Measurements from ENCODE around the gene NRCAM.

NRCAM gene

DNA sequence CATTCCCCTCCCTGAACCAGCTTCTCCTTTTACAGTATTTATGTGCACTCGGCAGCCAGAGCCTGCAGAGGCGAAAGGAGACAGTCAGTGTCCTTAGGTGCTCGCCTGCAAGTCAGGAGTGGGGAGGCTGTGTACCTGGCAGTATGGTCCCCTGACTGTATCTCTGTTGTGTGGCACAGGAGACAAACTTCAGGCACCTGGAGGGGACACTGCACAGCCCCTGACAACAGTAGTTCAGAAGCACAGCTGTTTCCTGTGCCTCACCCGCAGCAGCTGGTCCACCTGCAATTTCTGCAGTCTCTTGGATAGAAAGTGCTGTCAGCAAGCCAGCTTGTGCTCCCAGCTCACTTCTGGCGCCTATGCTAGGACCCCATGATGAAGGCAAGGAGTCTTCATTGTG is 252.7 kb downstream of the NRCAM start:
- Histone ChIP-seq H3K9me3 (replicated peaks; ENCODE audit: low read length) (no peaks in the 10 kb centered on the region), H3K4me1 (ENCODE audit: control insufficient read depth, insufficient read depth, low read length) (peaks cover 5% of the 10 kb centered on the region), H3K4me3 (ENCODE audit: low read length) (no peak overlapping the region), H3K36me3 (ENCODE audit: insufficient read depth, low read length) (no peaks in the 10 kb centered on the region), H3K9ac (ENCODE audit: low read depth, low read length) (no peak overlapping the region), H3K27me3 (ENCODE audit: control insufficient read depth, insufficient read depth, low read length) (no peaks in the 10 kb centered on the region), H3K4me2 (ENCODE audit: low read length) (no peak overlapping the region)

DNA sequence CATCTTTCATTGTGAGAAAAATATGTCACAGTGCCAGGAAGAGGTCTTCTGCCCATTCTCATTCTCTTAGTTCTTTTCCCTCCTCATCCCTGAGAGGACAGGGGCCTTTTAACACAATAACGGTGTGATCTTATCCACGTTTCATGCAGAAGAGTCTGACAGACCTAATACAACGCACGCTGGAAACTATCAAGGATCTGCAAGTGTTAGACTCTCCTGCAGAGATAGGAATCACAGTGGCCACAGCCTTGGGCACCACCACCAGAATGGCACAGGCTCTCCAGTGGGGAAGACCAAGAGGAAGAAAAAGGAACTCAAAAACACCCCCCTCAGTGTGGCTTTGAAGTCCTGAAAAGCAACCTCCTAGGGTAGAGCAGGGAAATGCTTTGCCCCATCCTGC is 253.5 kb downstream of the NRCAM start:
- Histone ChIP-seq H3K4me3 (ENCODE audit: low read length) (no peak overlapping the region), H3K36me3 (ENCODE audit: insufficient read depth, low read length) (no peaks in the 10 kb centered on the region), H3K9ac (ENCODE audit: low read depth, low read length) (no peak overlapping the region), H3K4me2 (ENCODE audit: low read length) (no peak overlapping the region), H3K4me1 (ENCODE audit: control insufficient read depth, insufficient read depth, low read length) (peaks cover 6% of the 10 kb centered on the region), H3K27me3 (ENCODE audit: control insufficient read depth, insufficient read depth, low read length) (no peaks in the 10 kb centered on the region), H3K9me3 (replicated peaks; ENCODE audit: low read length) (no peaks in the 10 kb centered on the region)

DNA sequence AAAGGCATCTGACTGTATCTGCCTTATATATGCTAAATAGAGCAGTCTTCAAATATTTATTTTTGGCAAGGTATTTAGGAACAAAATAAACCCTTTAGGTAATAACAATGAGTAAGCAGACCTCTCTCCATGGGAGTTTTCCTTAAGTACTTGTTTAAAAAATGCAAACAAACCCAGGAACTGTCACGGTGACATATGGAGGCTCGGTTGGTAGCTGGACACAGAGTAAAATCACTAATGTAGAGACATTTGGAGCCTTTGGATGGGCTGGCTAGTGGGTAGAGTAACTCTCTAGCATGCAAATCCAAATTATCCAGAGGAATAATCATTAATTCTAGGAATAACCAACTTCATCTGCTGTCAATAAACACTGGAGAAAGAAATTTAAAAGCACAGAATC is 254.5 kb downstream of the NRCAM start:
- Histone ChIP-seq H3K27me3 (ENCODE audit: control insufficient read depth, insufficient read depth, low read length) (no peaks in the 10 kb centered on the region), H3K4me2 (ENCODE audit: low read length) (no peak overlapping the region), H3K9me3 (replicated peaks; ENCODE audit: low read length) (no peaks in the 10 kb centered on the region), H3K4me3 (ENCODE audit: low read length) (no peak overlapping the region), H3K36me3 (ENCODE audit: insufficient read depth, low read length) (no peaks in the 10 kb centered on the region), H3K9ac (ENCODE audit: low read depth, low read length) (no peak overlapping the region), H3K4me1 (ENCODE audit: control insufficient read depth, insufficient read depth, low read length) (peaks cover 16% of the 10 kb centered on the region)

DNA sequence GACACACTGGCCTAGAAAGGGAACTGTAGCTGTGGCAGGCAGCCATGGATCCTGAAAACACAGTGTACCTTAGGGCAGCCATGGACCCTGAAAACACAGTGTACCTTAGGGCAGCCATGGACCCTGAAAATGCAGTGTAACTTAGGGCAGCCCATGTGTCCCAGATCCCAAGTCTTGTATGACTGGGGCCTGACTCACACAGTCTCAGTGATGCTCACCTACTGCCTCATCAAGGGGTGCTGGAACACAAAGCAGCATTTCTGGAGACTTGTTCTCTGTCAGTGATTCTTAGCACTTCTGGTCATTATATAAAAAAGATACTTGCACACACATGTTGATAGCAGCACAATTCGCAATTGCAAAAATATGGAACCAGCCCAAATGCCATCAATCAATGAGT is 255.9 kb downstream of the NRCAM start:
- Histone ChIP-seq H3K4me3 (ENCODE audit: low read length) (no peak overlapping the region), H3K4me1 (ENCODE audit: control insufficient read depth, insufficient read depth, low read length) (peaks cover 27% of the 10 kb centered on the region), H3K9ac (ENCODE audit: low read depth, low read length) (no peak overlapping the region), H3K9me3 (replicated peaks; ENCODE audit: low read length) (no peaks in the 10 kb centered on the region), H3K27me3 (ENCODE audit: control insufficient read depth, insufficient read depth, low read length) (no peaks in the 10 kb centered on the region), H3K4me2 (ENCODE audit: low read length) (no peak overlapping the region), H3K36me3 (ENCODE audit: insufficient read depth, low read length) (no peaks in the 10 kb centered on the region)

DNA sequence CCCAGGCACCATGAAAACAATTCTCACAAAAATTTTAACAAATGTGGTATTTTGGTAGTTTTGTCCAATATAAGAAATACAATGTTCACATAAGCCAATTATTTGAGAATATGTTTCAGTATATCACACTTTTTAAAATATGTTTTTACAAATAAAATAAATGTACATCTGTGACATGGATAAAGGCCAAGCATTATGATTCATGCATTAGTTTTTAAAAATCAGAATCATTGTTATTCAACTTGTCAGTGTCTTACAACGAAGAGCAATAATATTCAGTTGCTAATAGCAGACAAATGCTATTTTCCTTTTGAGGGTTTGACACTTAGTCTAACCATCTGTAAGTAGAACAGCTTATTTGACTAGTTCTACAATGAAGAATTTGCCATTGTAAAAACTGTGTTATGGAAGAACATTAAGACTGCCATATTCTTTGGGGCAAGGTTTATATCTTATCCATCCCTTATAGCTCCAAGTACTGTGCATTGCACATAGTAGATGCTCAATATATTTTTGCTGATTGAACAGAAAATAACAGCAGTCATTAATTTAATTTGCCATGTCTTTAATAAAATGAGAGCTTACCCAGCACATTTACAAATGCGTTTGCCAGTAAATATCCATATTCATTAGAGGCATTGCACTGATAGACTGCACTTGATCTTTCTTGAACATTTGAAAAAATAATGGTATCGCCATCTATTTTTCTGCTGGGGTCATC is 258.7 kb downstream of the NRCAM start:
- no peak overlapping the region for H3K4me2 ChIP-seq (ENCODE audit: low read length)
- no peaks in the 10 kb centered on the region for H3K36me3 ChIP-seq (ENCODE audit: insufficient read depth, low read length)
- no peaks in the 10 kb centered on the region for H3K9me3 ChIP-seq (replicated peaks; ENCODE audit: low read length)

DNA sequence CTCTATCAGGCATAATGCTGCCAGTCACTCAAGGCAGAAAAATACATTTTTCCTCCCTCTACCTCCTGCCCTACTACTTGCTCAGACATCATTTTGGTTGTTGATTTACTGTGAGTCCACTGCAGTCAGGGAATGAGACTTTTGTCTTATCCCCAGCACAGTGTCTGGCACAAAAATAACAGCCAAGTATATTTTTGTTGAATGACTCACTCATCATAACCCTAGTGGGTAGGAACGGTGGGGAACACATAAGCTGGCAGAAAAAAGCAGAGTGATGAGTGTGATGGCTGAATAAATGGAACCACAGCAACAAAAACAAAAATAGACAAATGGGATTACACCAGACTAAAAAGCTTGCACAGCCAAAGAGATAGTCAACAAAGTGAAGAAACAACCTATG is 260.2 kb downstream of the NRCAM start:
- peaks cover 34% of the 10 kb centered on the region for H3K4me1 ChIP-seq (ENCODE audit: control insufficient read depth, insufficient read depth, low read length)

More for the DNA sequence above, 258.7 kb downstream of the NRCAM start:
- H3K4me1 ChIP-seq (ENCODE audit: control insufficient read depth, insufficient read depth, low read length) = peaks cover 34% of the 10 kb centered on the region
- H3K9ac ChIP-seq (ENCODE audit: low read depth, low read length) = no peak overlapping the region
- H3K4me3 ChIP-seq (ENCODE audit: low read length) = no peak overlapping the region
- H3K27me3 ChIP-seq (ENCODE audit: control insufficient read depth, insufficient read depth, low read length) = no peaks in the 10 kb centered on the region

DNA sequence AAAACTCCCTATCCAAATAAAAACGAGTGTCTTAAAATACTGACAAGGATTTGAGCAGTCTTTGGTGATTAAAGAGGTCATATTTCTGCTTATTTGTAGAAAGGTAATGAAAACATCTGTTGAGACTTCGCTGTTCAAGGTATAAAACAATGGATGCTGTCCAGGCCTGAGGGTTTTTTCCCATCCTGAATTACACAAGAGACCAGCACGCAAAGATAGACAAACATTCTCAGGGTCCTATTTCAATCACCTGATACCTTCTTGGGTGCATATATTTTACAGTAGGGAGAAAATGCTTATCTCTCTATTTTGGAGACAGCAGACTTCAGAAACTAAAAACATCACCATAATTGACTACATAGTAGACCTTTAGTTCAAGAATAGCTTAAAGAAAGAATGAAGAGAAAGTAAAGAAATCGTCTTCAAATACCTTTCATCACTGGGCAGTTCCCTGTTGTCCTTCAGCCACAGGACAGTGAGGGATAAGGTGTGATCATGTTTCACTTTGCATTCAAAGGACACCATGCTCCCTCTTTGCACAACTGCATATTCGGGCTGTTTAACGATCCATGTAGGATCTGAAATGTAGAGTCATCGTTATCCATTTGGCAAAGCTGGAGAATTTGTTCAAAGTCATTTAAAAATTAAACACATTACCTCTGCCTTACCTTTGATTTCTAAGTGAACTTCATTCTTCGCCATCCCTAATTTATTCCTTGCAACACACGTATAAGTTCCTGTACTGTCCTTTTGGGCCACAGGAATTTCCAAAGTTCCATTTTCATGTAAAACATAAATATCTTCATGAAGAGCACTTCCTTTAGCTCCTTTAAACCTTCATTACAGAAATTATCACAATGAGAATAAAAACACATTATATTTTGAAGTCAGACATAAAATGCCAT is 262.4 kb downstream of the NRCAM start:
- no peak overlapping the region for H3K4me2 ChIP-seq (ENCODE audit: low read length)
- no peaks in the 10 kb centered on the region for H3K9me3 ChIP-seq (replicated peaks; ENCODE audit: low read length)
- no peak overlapping the region for H3K4me3 ChIP-seq (ENCODE audit: low read length)

More for the DNA sequence above, 260.2 kb downstream of the NRCAM start:
- Histone ChIP-seq H3K36me3 (ENCODE audit: insufficient read depth, low read length) (no peaks in the 10 kb centered on the region), H3K9me3 (replicated peaks; ENCODE audit: low read length) (no peaks in the 10 kb centered on the region), H3K4me3 (ENCODE audit: low read length) (no peak overlapping the region), H3K27me3 (ENCODE audit: control insufficient read depth, insufficient read depth, low read length) (no peaks in the 10 kb centered on the region), H3K4me2 (ENCODE audit: low read length) (no peak overlapping the region), H3K9ac (ENCODE audit: low read depth, low read length) (no peak overlapping the region)

DNA sequence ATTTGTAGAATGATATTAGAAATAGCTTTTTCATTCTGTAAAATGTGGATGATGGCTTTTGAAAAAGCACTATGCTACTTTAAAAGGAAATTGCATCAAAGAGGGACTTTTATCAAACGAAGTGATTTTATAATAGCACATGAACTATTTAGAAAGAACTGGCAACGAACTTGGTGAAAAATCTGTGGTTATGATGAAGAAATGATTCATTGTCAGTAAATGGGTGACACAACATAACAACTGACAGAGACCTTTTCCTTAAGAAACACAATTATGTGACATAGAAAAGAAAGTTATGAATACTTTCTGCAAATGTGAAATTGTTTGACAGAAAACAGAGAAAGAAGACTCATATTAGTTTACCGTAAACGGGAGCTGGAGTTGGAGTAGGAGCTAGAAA is 265.3 kb downstream of the NRCAM start:
- H3K27me3 ChIP-seq (ENCODE audit: control insufficient read depth, insufficient read depth, low read length) = no peaks in the 10 kb centered on the region
- no peak overlapping the region for H3K4me3 ChIP-seq (ENCODE audit: low read length)
- H3K9ac ChIP-seq (ENCODE audit: low read depth, low read length) = no peak overlapping the region
- H3K4me2 ChIP-seq (ENCODE audit: low read length) = no peak overlapping the region
- peaks cover 12% of the 10 kb centered on the region for H3K4me1 ChIP-seq (ENCODE audit: control insufficient read depth, insufficient read depth, low read length)
- no peaks in the 10 kb centered on the region for H3K36me3 ChIP-seq (ENCODE audit: insufficient read depth, low read length)
- H3K9me3 ChIP-seq (replicated peaks; ENCODE audit: low read length) = no peaks in the 10 kb centered on the region

More for the DNA sequence above, 262.4 kb downstream of the NRCAM start:
- Histone ChIP-seq H3K27me3 (ENCODE audit: control insufficient read depth, insufficient read depth, low read length) (no peaks in the 10 kb centered on the region), H3K9ac (ENCODE audit: low read depth, low read length) (no peak overlapping the region), H3K4me1 (ENCODE audit: control insufficient read depth, insufficient read depth, low read length) (peaks cover 30% of the 10 kb centered on the region), H3K36me3 (ENCODE audit: insufficient read depth, low read length) (no peaks in the 10 kb centered on the region)

DNA sequence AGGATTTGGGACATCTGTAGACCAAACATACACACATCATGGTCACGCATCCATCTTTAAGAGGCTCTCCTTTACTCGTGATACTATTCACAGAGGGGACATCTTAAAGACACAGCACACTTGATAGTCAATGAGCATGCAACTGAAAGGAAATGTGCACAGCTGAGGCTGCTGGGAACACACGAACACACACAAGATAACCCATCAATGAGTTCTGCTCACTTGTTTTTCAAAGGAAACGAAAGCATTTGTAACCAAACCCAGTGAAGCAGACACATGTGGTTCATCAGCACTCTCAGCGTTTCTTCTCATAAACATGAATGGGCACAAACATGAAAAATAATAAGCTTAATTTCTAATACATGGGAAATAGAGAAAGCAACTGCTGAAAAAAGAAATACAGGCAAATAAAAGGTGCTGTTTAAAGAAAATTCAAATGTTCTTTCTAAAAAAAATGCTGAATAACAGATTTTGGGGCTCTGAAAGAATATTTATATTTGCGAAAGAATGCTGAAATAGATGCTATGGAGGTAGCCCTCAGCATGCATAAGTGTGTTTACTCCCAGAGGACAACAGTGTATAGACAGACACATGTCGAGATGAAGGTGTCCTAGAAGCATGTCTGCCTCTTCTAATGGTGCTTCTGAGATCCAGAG is 266.4 kb downstream of the NRCAM start:
- no peaks in the 10 kb centered on the region for H3K36me3 ChIP-seq (ENCODE audit: insufficient read depth, low read length)

DNA sequence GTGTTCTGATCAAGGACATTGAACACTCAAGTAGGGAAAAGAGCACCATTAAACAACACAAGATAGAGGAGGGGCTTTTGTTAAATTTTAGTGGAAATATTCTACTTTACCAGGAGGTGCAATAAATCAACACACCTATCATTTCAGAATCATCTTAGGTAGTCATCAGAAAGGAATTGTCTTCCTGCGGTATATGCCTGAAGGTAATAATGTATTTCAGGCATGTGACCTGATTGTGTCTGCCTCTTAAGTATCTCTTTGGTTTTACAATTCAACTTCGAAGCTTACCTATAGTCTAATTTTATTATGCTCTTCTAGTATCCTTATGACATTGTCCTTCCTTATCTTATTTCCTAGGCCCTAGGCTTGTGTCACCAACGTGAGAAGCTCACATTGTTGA is 267.5 kb downstream of the NRCAM start:
- no peak overlapping the region for H3K4me3 ChIP-seq (ENCODE audit: low read length)
- H3K4me2 ChIP-seq (ENCODE audit: low read length) = no peak overlapping the region
- H3K27me3 ChIP-seq (ENCODE audit: control insufficient read depth, insufficient read depth, low read length) = no peaks in the 10 kb centered on the region
- no peak overlapping the region for H3K9ac ChIP-seq (ENCODE audit: low read depth, low read length)
- H3K4me1 ChIP-seq (ENCODE audit: control insufficient read depth, insufficient read depth, low read length) = no peaks in the 10 kb centered on the region
- H3K9me3 ChIP-seq (replicated peaks; ENCODE audit: low read length) = no peaks in the 10 kb centered on the region
- H3K36me3 ChIP-seq (ENCODE audit: insufficient read depth, low read length) = no peaks in the 10 kb centered on the region

More for the DNA sequence above, 266.4 kb downstream of the NRCAM start:
- no peaks in the 10 kb centered on the region for H3K9me3 ChIP-seq (replicated peaks; ENCODE audit: low read length)
- no peaks in the 10 kb centered on the region for H3K27me3 ChIP-seq (ENCODE audit: control insufficient read depth, insufficient read depth, low read length)
- no peak overlapping the region for H3K9ac ChIP-seq (ENCODE audit: low read depth, low read length)
- no peak overlapping the region for H3K4me2 ChIP-seq (ENCODE audit: low read length)
- peaks cover 5% of the 10 kb centered on the region for H3K4me1 ChIP-seq (ENCODE audit: control insufficient read depth, insufficient read depth, low read length)
- H3K4me3 ChIP-seq (ENCODE audit: low read length) = no peak overlapping the region
